Activated CD8-positive, alpha-beta memory T cell treated with anti-CD3 and anti-CD28 coated beads, Interleukin-2, amount 50 U/mL, for 1 hour (primary cell): ENCODE results near the gene RAB40B.
"Not testable (repeated sequence)": the region's sequence is repeated elsewhere in the genome, so short reads cannot be mapped to it uniquely, and the experiment has no call there.

ENCODE experiments used
- DNase-seq: peaks from one replicate; pipeline ENCODE4 v3.0.0-alpha.2; 2020; ENCODE audit errors: extremely low read depth

RAB40B gene

DNA sequence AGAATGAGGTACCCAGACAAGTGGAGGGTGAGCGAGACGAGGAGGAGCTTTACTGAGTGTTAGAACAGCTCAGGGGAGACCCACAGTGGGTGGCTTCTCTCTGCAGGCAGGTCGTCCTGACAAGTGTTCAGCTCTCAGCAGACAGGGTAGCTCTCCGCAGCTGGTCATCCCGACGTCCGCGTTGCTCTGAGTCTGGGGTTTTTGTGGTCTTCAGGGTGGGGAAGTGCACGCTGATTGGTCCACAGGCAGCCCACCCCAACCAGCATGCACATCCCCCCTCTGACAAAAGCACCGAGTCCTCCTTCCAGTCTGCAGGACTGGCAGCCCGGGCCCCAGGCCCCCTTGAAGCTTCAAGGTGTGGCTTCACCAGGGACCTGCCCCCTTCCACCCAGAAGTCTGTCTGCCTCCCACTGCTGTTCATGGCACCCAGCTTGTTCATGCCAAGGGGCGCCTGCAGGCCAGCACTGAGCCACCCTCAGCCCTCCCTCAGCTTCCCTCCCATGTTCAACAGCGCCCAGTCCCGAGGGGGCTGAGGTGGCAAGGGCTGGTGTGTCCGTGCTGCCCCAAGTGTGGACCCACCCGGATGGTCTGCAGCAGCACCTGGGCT is 30.4 kb downstream of the RAB40B start:
- DNase-seq: no peak

DNA sequence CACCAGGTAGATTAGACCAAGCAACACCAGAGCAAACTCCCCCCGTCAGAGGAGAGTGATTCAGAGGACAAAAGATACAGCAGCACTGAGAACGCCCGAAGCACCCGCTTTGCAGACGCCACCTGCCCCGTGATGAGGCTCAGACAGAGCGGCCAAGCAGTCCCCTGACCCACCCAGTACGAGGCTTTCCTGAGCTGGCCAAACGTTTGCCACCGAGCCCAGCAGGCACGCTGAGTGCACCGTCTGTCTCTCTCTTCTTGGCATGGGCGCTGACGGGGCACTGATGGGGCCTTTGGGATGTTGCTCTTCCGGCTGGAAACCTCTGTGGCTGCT is 30.9 kb downstream of the RAB40B start:
- DNase-seq: no peak

DNA sequence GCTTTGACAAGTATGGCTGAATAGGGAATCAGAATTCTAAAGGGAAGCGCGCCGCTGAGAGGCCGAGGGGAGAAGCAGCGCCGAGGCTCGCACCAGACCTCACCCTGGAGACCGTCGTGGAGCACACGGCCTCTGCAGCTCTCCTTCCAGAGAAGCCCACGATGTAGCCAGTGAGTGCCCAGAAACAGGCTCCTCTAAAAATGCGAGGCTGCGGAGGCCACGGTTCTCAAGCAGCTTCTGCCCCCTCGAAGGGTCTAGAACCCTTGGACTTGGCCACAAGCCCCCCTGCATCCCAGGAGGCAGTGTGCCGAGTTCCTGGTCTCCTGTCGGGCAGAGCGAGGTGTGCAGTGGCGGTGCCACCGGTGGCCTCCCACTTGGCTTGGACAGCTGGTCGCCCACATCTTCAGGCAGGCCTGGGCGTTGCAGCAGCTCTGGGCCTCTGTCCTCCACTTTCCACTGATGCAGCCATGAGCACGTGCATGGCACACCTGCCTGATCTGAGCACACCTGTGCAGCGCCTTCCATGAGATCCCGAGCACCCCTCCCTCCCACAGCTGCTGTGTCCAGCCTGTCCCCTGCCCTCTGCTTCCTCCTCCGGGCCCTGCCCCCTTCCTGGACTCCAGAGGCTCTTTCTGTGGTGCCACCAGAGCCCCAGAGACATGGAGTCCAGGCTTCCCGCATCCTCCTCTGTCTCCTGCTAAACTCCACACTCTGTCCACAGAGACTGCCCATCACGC is 31.4 kb downstream of the RAB40B start:
- no peak for DNase-seq

DNA sequence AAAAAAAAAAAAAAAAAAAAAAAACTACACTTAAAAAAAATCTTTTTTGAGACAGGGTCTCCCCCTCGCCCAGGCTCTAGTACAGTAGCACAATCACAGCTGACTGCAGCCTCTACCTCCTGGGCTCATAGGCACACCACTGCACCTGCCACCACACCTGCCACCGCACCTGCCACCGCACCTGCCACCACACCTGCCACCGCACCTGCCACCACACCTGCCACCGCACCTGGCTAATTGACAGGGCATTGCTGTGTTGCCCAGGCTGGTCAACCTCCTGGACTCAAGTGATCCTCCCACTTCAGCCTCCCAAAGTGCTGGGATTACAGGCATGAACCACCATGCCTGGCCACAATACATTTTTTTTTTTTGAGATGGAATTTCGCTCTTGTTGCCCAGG is 32.6 kb downstream of the RAB40B start:
- DNase-seq: no peak

DNA sequence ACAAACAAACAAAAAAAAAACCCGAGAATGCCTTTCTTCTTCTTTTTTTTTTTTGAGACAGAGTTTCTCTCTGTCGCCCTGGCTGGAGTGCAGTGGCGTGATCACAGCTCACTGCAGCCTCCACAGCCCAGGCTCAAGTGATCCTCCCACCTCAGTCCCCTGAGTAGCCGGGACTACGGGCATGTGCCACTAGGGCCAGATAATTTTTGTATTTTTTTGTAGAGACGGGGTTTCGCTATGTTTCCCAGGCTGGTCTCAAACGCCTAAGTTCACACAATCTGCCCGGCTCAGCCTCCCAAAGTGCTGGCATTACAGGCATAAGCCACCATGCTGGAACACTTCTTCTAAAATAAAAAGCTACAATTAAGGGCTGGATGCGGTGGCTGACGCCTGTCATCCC is 33.3 kb downstream of the RAB40B start:
- DNase-seq: no peak

DNA sequence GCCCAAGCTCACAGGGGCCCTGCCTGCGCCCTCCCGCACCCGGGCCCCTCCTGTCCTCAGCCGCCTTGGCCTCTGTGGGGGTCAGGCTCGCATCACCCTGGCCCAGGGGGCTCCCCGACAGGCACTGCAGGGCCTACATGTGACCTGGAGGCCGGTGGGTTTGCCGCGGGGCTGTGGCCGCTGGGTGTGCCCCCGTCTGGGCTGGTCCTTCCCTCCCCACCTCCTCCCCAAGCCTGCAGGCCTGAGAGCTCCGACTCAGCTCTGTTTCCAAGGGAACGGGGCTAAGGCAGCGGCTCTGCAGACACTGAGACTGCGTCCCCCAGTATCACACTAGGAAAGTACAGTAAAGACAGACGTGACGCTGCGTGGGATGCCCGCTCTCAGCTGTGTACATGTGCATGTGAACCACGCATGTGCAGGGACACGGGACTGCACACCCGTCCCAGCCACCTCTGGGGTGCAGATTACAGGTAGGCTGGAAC is 33.8 kb downstream of the RAB40B start:
- DNase-seq: no peak

DNA sequence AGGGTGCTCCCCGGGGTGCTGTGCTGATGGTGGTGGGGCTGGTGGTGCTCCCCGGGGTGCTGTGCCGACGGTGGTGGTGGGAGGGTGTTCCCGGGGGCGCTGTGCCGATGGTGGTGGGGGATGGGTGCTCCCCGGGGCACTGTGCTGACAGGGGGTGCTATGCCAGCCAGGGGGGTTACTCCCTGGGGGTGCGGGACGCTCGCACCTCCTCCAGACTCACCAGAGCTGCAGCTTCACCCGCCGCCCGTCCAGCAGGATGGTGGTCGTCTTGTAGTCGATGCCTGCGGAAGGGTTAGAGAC is 34.3 kb downstream of the RAB40B start:
- DNase-seq: no peak

DNA sequence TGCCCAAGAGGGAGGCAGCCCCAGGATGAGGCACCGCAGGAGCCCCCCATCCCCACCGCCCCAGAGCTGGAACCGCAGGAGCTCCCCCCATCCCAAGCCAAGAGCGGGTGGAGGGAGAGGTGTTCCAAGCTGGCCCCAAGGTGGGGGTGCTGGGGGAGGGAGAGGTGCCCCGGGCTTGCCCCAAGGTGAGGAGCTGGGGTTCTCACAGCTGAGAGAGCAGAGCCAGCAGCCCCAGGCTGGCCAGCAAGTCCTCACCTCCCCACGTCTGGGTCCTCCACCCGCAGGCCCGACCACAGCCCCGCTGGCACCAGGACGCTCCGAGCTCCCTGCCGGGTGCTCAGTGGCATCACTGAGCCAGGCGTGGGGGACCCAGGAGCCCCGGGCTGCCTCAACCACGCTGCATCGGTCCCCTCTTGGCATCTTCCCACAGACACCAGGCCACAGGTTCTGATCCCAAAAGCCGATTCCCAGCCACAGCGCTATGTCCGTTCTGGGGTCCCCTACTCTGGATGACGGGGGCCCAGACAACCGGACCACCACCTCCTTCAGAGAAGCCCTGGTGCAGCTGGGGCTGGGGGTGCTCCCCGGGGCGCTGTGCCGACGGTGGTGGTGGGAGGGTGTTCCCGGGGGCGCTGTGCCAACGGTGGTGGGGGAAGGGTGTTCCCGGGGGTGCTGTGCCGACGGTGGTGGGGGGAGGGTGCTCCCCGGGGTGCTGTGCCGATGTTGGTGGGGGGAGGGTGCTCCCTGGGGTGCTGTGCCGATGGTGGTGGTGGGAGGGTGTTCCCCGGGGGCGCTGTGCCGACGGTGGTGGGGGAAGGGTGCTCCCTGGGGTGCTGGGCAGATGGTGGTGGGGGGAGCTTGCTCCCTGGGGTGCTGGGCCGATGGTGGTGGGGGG is 34.9 kb downstream of the RAB40B start:
- DNase-seq: no peak

DNA sequence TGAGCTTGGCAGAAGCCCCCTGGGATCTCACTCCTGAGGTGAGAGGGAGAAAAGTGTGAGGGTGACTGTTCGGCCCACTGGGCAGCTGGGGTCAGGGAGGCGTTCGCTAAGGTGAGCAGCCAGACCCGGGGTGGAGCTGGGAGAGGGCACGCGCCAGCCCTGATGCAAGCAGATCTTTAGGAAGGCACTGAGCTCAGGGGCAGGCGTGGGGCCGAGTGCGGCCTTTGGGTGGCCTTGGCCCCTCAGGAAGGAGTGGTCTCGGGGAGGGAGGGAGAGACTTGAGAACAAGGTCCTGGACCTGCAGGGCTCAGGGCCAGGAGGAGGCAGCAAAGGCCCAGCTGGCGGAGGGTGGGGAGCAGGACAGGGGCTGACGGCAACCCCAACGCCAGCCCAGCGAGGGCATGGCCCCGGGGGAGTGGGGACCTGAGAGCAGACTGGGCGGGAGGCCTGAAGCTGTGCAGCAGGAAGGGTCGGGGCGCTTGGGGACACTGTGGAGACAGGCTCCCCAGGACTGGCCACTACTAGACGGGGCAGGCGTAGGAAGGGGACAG is 35.7 kb downstream of the RAB40B start:
- no peak for DNase-seq

DNA sequence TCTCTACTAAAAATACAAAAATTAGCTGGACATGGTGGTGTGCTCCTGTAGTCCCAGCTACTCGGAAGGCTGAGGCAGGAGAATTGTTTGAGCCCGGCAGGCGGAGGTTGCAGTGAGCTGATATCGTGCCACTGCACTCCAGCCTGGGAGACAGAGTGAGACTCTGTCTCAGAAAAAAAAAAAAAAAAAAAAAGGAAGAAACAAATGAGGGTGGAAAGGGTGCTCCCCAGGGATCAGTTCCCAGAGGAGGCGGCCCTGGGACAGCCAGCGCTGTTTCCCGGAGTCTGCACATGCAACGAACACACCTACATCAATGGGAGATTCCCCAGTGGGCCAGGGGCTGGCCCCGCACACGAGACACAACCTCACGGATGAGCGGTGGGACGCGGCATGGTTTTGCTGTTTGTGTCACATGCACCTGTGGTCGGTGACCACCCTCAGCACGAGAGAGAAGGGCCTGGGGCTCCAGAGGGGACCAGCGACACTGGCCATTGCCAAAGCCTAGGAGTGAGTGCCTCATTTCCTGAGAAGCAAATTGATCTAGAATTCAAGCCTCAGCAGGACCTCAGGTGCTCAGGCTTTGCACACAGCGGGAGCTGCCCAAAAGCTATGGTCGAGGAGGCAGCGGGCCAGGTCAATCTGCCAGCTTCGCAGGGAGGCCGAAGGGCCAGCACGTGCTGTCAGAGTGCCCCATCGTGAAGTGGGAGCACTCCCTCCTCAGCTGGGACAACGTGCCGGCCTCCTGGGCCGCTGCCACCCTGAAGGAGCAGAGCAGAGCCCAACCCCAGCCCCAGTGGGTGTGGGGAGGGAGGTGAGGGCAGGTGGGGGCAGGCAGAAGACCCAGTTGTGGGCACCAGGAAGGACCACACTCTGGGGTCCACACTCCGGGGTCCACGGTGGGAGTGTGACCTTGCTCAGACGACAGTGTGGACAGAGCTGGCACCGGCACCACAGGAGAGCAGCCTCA is 36.5 kb downstream of the RAB40B start:
- DNase-seq: no peak

DNA sequence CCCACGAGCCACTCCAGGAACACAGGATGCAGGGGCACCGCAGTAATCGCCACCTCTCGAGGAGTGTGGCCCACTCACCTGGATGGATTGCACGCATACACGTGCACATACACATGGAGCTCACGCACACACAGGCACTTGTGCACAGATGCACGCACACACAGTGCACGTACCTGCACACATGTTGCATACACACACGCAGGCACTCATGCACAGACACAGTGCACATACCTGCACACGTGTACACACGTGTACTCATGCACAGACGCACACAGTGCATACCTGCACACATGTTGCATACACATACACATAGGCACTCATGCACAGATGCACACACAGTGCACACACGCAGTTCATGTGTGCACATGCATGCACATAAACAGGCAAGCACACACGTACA is 38.6 kb downstream of the RAB40B start:
- no peak for DNase-seq

DNA sequence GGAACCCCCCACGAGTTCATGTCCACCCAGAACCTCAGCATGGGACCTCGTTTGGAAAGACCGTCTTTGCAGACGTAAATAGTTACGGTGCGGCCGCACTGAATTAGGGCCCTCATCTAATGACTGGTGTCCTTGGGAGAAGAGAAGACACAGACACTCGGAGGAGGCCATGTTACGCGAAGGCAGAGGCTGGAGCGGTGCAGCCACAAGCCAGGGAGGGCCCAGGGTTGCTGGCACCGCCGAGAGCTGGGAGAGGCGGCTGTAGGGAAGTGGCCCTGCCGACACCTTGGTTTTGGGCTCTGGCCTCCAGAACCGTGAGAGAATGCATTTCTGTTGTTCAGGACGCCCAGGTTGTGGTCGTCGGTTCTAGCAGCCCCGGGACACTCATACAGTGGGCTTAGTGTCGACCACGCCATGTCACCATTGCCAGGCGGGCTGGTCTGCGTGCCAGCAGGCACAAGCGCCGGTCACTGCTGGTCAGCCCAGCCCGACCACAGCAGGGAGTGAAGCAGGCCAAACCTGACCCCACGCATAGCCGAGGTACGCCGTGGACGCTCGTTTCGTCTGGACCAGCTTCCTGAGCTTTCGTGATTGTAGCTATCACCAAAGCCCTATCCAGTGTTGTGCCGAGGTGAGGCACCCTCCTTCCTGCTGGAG is 39.6 kb downstream of the RAB40B start:
- DNase-seq: no peak

DNA sequence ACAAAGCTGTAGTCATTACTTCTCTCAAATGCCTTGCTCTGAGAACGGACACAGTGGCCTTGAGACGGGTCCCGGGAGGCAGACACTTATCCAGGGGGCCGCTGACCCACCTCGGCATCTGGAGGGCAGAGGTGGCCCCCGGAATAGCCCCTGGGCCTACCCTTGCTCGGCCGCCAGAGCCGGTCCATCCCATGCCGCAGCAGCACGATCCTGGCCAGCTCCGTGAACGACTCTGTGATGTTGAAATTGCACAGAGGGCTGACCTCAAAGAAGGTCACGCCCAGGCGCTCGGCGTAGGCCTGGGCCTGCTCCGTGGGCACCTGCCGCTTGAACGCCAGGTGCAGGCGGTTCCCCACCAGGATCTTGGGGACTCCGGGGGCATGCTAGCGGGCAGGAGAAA is 40.2 kb downstream of the RAB40B start:
- DNase-seq: no peak

DNA sequence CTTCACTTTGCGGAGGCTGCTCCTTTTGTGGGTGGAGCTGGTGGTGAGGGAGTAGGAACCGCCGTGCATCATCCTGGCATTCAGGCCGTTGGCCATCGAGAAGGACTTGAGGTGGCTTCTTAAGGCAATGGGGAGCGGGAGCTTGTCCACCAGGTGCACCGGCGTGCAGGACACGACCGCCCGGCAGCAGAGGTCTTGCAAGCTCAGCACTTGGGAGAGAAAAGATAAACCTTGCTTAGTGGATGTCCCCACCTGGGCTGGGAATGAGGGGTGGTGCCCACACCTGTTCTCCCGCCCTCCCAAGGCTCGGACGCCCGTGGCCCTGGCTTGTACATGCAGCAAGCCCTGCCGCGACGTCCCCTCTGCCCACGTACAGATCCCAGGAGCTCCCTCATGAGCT is 40.6 kb downstream of the RAB40B start:
- no peak for DNase-seq

DNA sequence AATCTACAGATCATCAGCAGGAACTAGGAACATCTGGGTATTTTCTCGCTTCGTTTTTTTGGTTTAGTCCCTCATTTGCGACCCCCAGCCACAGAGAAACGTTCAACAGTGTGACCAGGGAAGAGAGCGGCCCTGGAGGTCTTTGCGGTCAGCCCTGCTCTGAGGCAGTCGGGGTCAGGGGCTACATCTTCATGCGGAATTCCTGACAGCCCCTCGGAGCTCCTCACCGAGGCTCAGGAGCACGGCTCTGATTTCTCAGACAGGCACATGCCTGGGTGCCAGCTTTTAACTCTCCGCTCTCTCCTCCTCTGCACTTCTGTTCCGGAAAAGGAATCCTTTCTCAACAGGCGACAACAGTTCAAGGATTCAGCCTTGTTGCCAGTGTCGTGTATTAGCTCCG is 42.2 kb downstream of the RAB40B start:
- DNase-seq: no peak

DNA sequence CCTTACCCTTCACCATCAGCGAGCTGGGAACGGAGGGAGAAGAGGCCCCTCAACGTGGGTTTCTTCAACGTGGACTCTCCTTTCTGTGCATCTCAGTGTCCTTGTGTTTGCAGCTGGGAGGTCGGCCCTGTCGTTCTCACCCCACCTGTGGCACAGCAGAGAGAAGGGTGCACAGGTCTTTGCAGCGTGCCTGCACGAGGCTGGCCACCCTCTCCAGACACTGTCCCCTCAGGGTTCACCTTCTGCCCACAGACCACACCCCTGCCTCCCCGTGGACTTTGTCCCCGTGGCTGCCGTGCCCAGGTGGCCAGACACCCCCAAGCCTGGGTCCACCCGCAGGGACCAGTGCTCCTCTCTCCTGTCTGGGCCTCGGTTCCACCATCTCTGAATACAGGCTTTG is 43.0 kb downstream of the RAB40B start:
- DNase-seq: no peak

DNA sequence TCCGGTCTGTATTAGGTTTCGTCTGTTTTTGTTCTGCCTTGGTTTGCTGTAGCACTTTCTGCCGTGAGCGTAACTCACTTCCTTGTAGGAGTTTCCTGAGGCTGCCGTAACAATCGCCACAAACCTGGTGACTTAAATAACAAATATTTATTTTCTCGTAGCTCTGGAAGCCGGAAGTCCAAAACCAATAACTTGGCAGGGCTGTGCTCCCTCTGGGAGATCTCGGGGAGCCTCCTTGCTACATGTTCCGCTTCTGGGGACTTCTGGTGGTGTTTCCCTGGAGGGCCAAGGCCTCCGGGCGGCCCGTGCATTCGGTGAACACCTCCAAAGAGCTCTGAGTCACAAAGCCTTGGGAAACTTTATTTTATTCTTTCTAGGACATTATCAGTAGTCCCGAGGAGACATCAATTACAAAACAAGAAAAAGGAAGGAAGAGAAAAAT is 43.4 kb downstream of the RAB40B start:
- no peak for DNase-seq

DNA sequence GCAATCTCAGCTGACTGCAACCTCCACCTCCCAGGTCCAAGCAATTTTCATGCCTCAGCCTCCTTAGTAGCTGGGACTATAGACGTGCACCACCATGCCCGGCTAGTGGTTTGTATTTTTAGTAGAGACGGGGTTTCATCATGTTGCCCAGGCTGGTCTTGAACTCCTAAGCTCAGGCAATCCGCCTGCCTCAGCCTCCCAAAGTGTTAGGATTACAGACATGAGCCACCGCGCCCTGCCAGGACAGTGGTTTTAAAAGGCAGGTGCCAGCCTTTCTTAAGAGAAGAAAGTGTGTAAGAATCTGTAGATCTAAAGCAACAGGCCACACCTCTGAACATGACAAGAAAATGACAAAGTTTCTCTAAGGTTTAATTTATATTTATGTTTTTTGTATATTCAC is 43.9 kb downstream of the RAB40B start:
- not testable (repeated sequence) for DNase-seq

DNA sequence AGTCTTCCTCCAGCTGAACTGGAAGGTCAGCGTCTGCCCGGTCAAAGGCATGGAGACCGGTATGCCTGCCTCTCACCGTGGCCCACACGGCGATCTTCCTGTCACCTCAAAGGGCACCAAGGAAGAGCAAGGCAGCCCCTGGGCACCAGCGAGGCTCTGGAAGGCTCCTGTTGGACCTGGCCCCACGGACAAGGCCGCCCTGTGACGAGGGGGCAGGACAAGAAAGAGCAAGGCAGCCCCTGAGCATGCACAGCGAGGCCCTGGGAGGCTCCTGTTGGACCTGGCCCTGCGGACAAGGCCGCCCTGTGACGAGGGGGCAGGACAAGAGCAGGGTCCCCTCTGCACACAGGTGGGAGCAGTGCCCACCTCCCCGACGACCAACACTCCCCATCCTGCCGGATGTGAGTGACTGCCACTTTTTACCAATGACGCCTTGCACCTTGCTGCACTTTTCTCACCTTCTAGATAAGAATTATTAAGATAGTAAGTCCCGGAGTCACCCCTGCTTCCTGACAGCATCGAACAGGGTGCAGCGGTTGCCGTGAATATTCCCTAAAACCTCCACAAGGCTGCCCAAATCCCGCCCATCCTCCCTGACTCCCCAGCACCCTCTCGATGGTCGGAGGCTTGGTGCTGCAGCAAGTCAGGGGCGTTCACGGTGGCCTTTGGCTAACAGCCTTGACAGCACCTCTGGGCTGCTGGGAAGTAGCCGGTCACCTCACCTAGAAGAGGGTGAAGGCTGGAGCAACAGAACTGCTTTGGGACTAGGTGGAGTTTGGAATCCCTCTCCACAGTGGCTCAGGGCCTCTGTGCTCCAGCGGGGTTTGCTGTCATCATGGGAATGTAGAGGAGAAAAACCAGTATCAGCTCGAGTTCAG is 44.6 kb downstream of the RAB40B start:
- no peak for DNase-seq

DNA sequence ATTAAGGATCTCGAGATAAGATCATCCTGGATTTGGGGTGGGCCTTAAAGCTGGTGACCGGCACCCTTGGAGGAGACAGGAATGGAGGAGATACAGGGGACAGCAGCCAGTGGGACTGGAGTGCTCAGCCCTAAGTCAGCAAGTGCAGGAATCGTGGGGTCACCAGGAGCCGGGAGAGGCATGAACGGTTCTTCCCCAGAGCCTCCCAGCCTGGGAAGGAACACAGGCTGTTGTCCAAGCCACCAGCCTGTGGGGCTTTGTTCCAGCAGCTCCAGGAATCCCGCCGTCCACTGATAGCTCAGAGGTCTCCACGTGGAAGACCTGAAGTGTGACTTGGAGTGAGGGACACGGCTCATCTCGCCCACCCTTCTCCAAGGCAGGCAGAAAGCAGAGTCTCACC is 47.8 kb downstream of the RAB40B start:
- DNase-seq: no peak
